ENCODE results near the gene C1orf116. TPM values are rescaled to one million over a fixed set of nuclear protein-coding genes. Genes with fewer than 3 reads are reported as not detected.

The C1orf116 gene
- total RNA-seq, 1 donor from 2014 or later = 0.08 TPM

GRCh38 chr1:206971029-206971655 is 61.4 kb downstream of the C1orf116 start:
- Mint-ChIP-seq H3K27me3 (ENCODE audit: unreplicated experiment) (peaks cover 3% of the 10 kb centered on the region), H3K36me3 (ENCODE audit: low read depth, unreplicated experiment) (no peaks in the 10 kb centered on the region), H3K9me3 (ENCODE audit: unreplicated experiment) (no peaks in the 10 kb centered on the region), H3K27ac (ENCODE audit: unreplicated experiment) (no peak overlapping the region), H3K4me3 (ENCODE audit: unreplicated experiment) (no peak overlapping the region), H3K4me1 (ENCODE audit: unreplicated experiment) (peaks cover 8% of the 10 kb centered on the region)
- no peak for DNase-seq (ENCODE audit: low spot score)
- TF ChIP-seq CTCF (IDR thresholded peaks at IDR 0.05; ENCODE audit: unreplicated experiment) = no peak

GRCh38 chr1:206970446-206970845 is 62.1 kb downstream of the C1orf116 start, which contains the start of gene FCAMR:
Gene FCAMR, minus strand, starts transcription at chr1:206970460. Its CDS starts 335 bp downstream, at chr1:206970125.
- no peaks in the 10 kb centered on the region for H3K9me3 Mint-ChIP-seq (ENCODE audit: unreplicated experiment)
- H3K27ac Mint-ChIP-seq (ENCODE audit: unreplicated experiment) = no peak within 1 kb of the TSS
- peaks cover 3% of the 10 kb centered on the region for H3K27me3 Mint-ChIP-seq (ENCODE audit: unreplicated experiment)
- no peak for DNase-seq (ENCODE audit: low spot score)
- H3K36me3 Mint-ChIP-seq (ENCODE audit: low read depth, unreplicated experiment) = no peaks in the 10 kb centered on the region
- no peak for TF ChIP-seq CTCF (IDR thresholded peaks at IDR 0.05; ENCODE audit: unreplicated experiment)
- H3K4me1 Mint-ChIP-seq (ENCODE audit: unreplicated experiment) = peaks cover 8% of the 10 kb centered on the region
- no peak within 1 kb of the TSS for H3K4me3 Mint-ChIP-seq (ENCODE audit: unreplicated experiment)

- Mint-ChIP-seq H3K4me1 (ENCODE audit: unreplicated experiment) (peaks cover 8% of the 10 kb centered on the region), H3K9me3 (ENCODE audit: unreplicated experiment) (no peaks in the 10 kb centered on the region), H3K36me3 (ENCODE audit: low read depth, unreplicated experiment) (no peaks in the 10 kb centered on the region), H3K27me3 (ENCODE audit: unreplicated experiment) (peaks cover 3% of the 10 kb centered on the region), H3K27ac (ENCODE audit: unreplicated experiment) (no peak overlapping the region), H3K4me3 (ENCODE audit: unreplicated experiment) (no peak overlapping the region)
- TF ChIP-seq CTCF (IDR thresholded peaks at IDR 0.05; ENCODE audit: unreplicated experiment) = no peak
- DNase-seq (ENCODE audit: low spot score) = no peak
Observed at GRCh38 chr1:206969090-206969489, 63.5 kb downstream of the C1orf116 start.

Other genes with a start within 250 kb of the C1orf116 start
- gene IL20, start 167.1 kb downstream of the C1orf116 start, total RNA-seq (ENCODE audit: unreplicated experiment) = not detected
- gene IL24, start 135.3 kb downstream of the C1orf116 start, total RNA-seq (ENCODE audit: unreplicated experiment) = not detected
- 8.4 TPM for gene FCMR, start 110.8 kb downstream of the C1orf116 start, total RNA-seq (ENCODE audit: unreplicated experiment)
- not detected for gene PIGR, start 86.3 kb downstream of the C1orf116 start, total RNA-seq (ENCODE audit: unreplicated experiment)
- not detected for gene FCAMR, start 62.3 kb downstream of the C1orf116 start, total RNA-seq (ENCODE audit: unreplicated experiment)
- 9.0 TPM for gene YOD1, start 18.5 kb upstream of the C1orf116 start, total RNA-seq (ENCODE audit: unreplicated experiment)
- 8.9 TPM for gene PFKFB2, start 20.5 kb upstream of the C1orf116 start, total RNA-seq (ENCODE audit: unreplicated experiment)
- 6.6 TPM for gene C4BPB, start 56.1 kb upstream of the C1orf116 start, total RNA-seq (ENCODE audit: unreplicated experiment)
- gene C4BPA, start 71.5 kb upstream of the C1orf116 start, total RNA-seq (ENCODE audit: unreplicated experiment) = not detected